Epithelial cell of esophagus (primary cell): ENCODE measurements around the gene PIK3C2G.
A peak's percentile ranks its signal among the peaks of the same experiment; 100 is the strongest.

Source experiments
- DNase-seq: peaks from one replicate; pipeline ENCODE4 v3.0.0; 2010; ENCODE audit warnings: low read depth
- H3K4me3 ChIP-seq: 2 replicates; pipeline ENCODE4 v1.5.1; 2011; ENCODE audit warnings: mild to moderate bottlenecking, low read length, control low read depth
- TF ChIP-seq, protein P1 (sequence below): IDR thresholded peaks from 2 replicates; pipeline ENCODE4 v1.5.1; 2011; ENCODE audit warnings: low read depth, mild to moderate bottlenecking, low read length, control low read depth, inconsistent platforms; ENCODE audit not compliant: insufficient read depth; ENCODE audit errors: missing control alignments

PIK3C2G gene

GRCh38 chr12:18391151-18391550, 129.8 kb downstream of the PIK3C2G start:
- no peak for DNase-seq

DNA sequence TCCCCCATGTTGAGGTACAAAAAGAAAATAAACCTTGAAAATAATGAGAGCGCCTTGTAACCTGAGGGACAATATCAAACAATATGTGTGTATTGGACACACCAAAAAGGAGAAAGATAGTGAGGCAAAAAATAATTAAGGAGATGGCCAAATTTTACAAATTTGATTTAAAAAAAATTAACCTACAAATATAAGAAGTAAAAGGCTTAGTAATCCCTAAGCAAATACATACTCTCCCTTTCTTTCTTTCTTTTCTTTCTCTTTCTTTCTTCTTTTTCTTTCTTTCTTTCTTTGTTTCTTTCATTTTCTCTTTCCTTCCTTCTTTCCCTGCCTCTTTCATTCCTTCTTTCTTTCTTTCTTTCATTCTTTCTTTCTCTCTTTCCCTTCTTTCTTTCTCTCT, 133.4 kb downstream of the PIK3C2G start:
- H3K4me3 ChIP-seq, result no peak overlapping the region
- TF ChIP-seq, protein P1, sequence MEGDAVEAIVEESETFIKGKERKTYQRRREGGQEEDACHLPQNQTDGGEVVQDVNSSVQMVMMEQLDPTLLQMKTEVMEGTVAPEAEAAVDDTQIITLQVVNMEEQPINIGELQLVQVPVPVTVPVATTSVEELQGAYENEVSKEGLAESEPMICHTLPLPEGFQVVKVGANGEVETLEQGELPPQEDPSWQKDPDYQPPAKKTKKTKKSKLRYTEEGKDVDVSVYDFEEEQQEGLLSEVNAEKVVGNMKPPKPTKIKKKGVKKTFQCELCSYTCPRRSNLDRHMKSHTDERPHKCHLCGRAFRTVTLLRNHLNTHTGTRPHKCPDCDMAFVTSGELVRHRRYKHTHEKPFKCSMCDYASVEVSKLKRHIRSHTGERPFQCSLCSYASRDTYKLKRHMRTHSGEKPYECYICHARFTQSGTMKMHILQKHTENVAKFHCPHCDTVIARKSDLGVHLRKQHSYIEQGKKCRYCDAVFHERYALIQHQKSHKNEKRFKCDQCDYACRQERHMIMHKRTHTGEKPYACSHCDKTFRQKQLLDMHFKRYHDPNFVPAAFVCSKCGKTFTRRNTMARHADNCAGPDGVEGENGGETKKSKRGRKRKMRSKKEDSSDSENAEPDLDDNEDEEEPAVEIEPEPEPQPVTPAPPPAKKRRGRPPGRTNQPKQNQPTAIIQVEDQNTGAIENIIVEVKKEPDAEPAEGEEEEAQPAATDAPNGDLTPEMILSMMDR, result no peak
- no peak for DNase-seq

More at GRCh38 chr12:18391151-18391550, 129.8 kb downstream of the PIK3C2G start:
- no peak overlapping the region for H3K4me3 ChIP-seq
- TF ChIP-seq, protein P1, result no peak

- TF ChIP-seq, protein P1, result no peak
- no peak overlapping the region for H3K4me3 ChIP-seq
- DNase-seq, result no peak
Observed at GRCh38 chr12:18400186-18400585, 138.9 kb downstream of the PIK3C2G start.

GRCh38 chr12:18402872-18403611, 141.7 kb downstream of the PIK3C2G start:
- TF ChIP-seq, protein P1, result no peak
- no peak for DNase-seq
- no peak overlapping the region for H3K4me3 ChIP-seq

GRCh38 chr12:18411453-18411852, 150.1 kb downstream of the PIK3C2G start:
- TF ChIP-seq, protein P1, result no peak
- H3K4me3 ChIP-seq, result no peak overlapping the region
- no peak for DNase-seq

DNA sequence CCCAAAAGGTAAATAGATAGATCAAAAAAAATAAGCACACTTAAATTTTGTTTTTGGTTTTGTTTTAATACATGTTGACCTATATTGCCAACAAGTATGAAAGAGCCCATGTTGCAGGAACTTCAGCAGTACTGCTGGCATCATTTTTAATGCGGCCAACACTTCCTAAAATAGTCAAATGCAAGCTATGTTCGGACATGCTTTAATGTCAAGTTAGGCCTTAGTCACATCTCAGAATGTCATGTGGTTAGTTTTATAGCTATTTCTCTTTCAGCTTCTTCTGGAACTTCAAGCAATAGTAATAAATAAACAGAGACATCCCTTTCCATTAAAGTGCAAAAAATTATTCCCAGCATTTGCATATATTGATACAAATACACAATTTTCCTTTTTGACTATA, 153.4 kb downstream of the PIK3C2G start:
- TF ChIP-seq, protein P1, result no peak

GRCh38 chr12:18415227-18415626, 153.9 kb downstream of the PIK3C2G start:
- DNase-seq, result no peak

More for the DNA sequence above, 153.4 kb downstream of the PIK3C2G start:
- DNase-seq, result peak; percentile 10
- no peak overlapping the region for H3K4me3 ChIP-seq

More at GRCh38 chr12:18415227-18415626, 153.9 kb downstream of the PIK3C2G start:
- TF ChIP-seq, protein P1, result no peak
- H3K4me3 ChIP-seq, result no peak overlapping the region
